Activated CD8-positive, alpha-beta memory T cell treated with anti-CD3 and anti-CD28 coated beads for 24 hours (primary cell): ENCODE data around the gene ADCY1.

ENCODE experiments used
- DNase-seq: peaks from one replicate; pipeline ENCODE4 v3.0.0-alpha.2; 2020

Gene ADCY1

GRCh38 chr7:45653209-45653907 lies 79.2 kb downstream of the ADCY1 start:
- peak; percentile 26 for DNase-seq

- DNase-seq: no peak
These were observed 80.2 kb downstream of the ADCY1 start for GRCh38 chr7:45654341-45654740.

- DNase-seq: no peak
These were observed 81.4 kb downstream of the ADCY1 start for GRCh38 chr7:45655539-45655938.

GRCh38 chr7:45656431-45656830 lies 82.3 kb downstream of the ADCY1 start:
- no peak for DNase-seq

- peak; percentile 41 for DNase-seq
These were observed 83.1 kb downstream of the ADCY1 start for GRCh38 chr7:45657136-45657889.

GRCh38 chr7:45657890-45658715 lies 83.9 kb downstream of the ADCY1 start:
- DNase-seq: peak; percentile 48

GRCh38 chr7:45658716-45659495 lies 84.7 kb downstream of the ADCY1 start:
- no peak for DNase-seq

GRCh38 chr7:45659496-45660139 lies 85.5 kb downstream of the ADCY1 start:
- DNase-seq: peak; percentile 38

- peak; percentile 40 for DNase-seq
These were observed 86.2 kb downstream of the ADCY1 start for GRCh38 chr7:45660201-45660900.

- no peak for DNase-seq
These were observed 86.7 kb downstream of the ADCY1 start for GRCh38 chr7:45660901-45661211.

- no peak for DNase-seq
These were observed 87.3 kb downstream of the ADCY1 start for GRCh38 chr7:45661302-45661995.

- DNase-seq: no peak
These were observed 87.8 kb downstream of the ADCY1 start for GRCh38 chr7:45662018-45662417.

- DNase-seq: no peak
These were observed 88.5 kb downstream of the ADCY1 start for GRCh38 chr7:45662540-45663166.

- DNase-seq: peak; percentile 47
These were observed 89.2 kb downstream of the ADCY1 start for GRCh38 chr7:45663167-45663921.

GRCh38 chr7:45663965-45664633 lies 89.9 kb downstream of the ADCY1 start:
- DNase-seq: no peak

GRCh38 chr7:45665172-45665571 lies 91.0 kb downstream of the ADCY1 start:
- no peak for DNase-seq

GRCh38 chr7:45670227-45670626 lies 96.1 kb downstream of the ADCY1 start:
- DNase-seq: peak; percentile 32

GRCh38 chr7:45670717-45671116 lies 96.5 kb downstream of the ADCY1 start:
- no peak for DNase-seq

- no peak for DNase-seq
These were observed 103.2 kb downstream of the ADCY1 start for GRCh38 chr7:45677311-45677900.
